HUES6 (cell line): ENCODE results near the gene RUNX1.
"Not testable (repeated sequence)": the region's sequence is repeated elsewhere in the genome, so short reads cannot be mapped to it uniquely, and the experiment has no call there.

ENCODE experiments used
- H3K27ac ChIP-seq: 2 replicates; pipeline ENCODE4 v1.7.0; 2013; ENCODE audit warnings: low read depth, mild to moderate bottlenecking, low read length, inconsistent platforms
- H3K27me3 ChIP-seq: 2 replicates; pipeline ENCODE4 v1.6.1; 2013; ENCODE audit warnings: low read length; ENCODE audit not compliant: control insufficient read depth, insufficient read depth
- H3K36me3 ChIP-seq: 2 replicates; pipeline ENCODE4 v1.6.1; 2013; ENCODE audit warnings: low read length; ENCODE audit not compliant: control insufficient read depth, insufficient read depth
- H3K4me1 ChIP-seq: 2 replicates; pipeline ENCODE4 v1.6.1; 2013; ENCODE audit warnings: low read length; ENCODE audit not compliant: control insufficient read depth, insufficient read depth
- H3K4me3 ChIP-seq: 2 replicates; pipeline ENCODE4 v1.5.1; 2013; ENCODE audit warnings: low read depth, low read length
- H3K9ac ChIP-seq: one replicate; pipeline ENCODE4 v1.6.1; 2013; ENCODE audit warnings: mild to moderate bottlenecking, low read length
- H3K9me3 ChIP-seq: 2 replicates; pipeline ENCODE4 v1.6.1; 2013; ENCODE audit warnings: low read depth, low read length; ENCODE audit not compliant: control insufficient read depth, insufficient read depth

Gene RUNX1

GRCh38 chr21:34966881-34967280, 82.2 kb downstream of the RUNX1 start:
- not testable (repeated sequence) for H3K27ac ChIP-seq, H3K36me3 ChIP-seq, H3K4me3 ChIP-seq, H3K9ac ChIP-seq, H3K27me3 ChIP-seq, H3K9me3 ChIP-seq, H3K4me1 ChIP-seq

- no peaks in the 10 kb centered on the region for H3K9me3 ChIP-seq
- no peak overlapping the region for H3K27ac ChIP-seq
- no peaks in the 10 kb centered on the region for H3K36me3 ChIP-seq
- no peak overlapping the region for H3K4me3 ChIP-seq
- no peaks in the 10 kb centered on the region for H3K27me3 ChIP-seq
- H3K9ac ChIP-seq, result no peak overlapping the region
- 0 out of 2 replicates have a peak, but pooled peaks cover 4% of the 10 kb centered on the region for H3K4me1 ChIP-seq
Observed at GRCh38 chr21:34965200-34966174, 83.6 kb downstream of the RUNX1 start.

- Histone ChIP-seq H3K9me3 (no peaks in the 10 kb centered on the region), H3K4me1 (0 out of 2 replicates have a peak, but pooled peaks cover 4% of the 10 kb centered on the region), H3K36me3 (no peaks in the 10 kb centered on the region), H3K4me3 (no peak overlapping the region), H3K9ac (no peak overlapping the region), H3K27me3 (no peaks in the 10 kb centered on the region), H3K27ac (no peak overlapping the region)
Observed at GRCh38 chr21:34962586-34963222, 86.4 kb downstream of the RUNX1 start.

DNA sequence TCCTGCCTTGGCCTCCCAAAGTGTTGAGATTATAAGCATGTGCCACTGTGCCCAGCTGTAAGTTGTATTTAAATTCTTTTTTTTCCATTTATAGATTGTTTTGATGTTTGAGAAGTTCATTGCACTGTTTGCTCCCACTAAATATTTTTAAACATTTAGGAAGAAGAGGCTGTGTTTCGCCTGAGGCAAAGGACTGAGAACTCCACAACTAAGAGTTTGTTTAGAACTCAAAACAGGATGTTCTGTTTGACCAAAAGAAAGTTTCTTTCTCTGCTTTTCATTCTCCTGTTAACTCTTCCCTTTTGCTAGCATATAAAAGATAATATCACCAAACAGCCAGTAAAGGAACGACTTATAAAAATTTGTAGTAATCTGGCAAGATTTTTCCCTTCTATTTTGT, 87.0 kb downstream of the RUNX1 start:
- Histone ChIP-seq H3K9ac (no peak overlapping the region), H3K27ac (no peak overlapping the region), H3K9me3 (no peaks in the 10 kb centered on the region), H3K36me3 (no peaks in the 10 kb centered on the region), H3K27me3 (no peaks in the 10 kb centered on the region), H3K4me1 (0 out of 2 replicates have a peak, but pooled peaks cover 4% of the 10 kb centered on the region), H3K4me3 (no peak overlapping the region)

- Histone ChIP-seq H3K27ac (no peak overlapping the region), H3K4me3 (no peak overlapping the region), H3K9me3 (no peaks in the 10 kb centered on the region), H3K36me3 (no peaks in the 10 kb centered on the region), H3K27me3 (no peaks in the 10 kb centered on the region), H3K4me1 (0 out of 2 replicates have a peak, but pooled peaks cover 4% of the 10 kb centered on the region), H3K9ac (no peak overlapping the region)
Observed at GRCh38 chr21:34960687-34961086, 88.4 kb downstream of the RUNX1 start.

DNA sequence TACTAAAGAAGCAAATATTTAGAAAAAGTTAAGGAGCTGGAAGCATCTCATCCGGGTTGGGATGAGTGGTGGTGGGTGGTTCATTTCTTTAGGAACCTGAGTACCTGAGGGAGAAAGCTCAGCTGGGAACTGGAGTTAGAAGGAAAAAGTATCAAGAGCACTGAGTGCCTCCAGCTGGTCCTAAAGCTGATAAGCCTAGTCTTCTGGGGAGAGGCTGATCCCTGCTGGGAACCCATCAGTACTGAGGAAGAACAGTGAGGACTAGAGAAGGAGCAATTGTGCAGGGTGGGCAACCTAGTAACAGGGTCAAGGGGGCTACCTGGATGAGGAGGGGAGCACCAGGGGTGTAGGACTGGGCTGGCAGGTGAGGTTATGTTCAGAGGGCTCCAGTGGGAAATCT, 89.5 kb downstream of the RUNX1 start:
- H3K4me1 ChIP-seq, result 0 out of 2 replicates have a peak, but pooled peaks cover 4% of the 10 kb centered on the region
- H3K27ac ChIP-seq, result no peak overlapping the region
- no peak overlapping the region for H3K9ac ChIP-seq
- no peaks in the 10 kb centered on the region for H3K36me3 ChIP-seq
- H3K27me3 ChIP-seq, result no peaks in the 10 kb centered on the region
- no peaks in the 10 kb centered on the region for H3K9me3 ChIP-seq
- no peak overlapping the region for H3K4me3 ChIP-seq

- 0 out of 2 replicates have a peak, but pooled peaks cover 4% of the 10 kb centered on the region for H3K4me1 ChIP-seq
- no peaks in the 10 kb centered on the region for H3K36me3 ChIP-seq
- no peaks in the 10 kb centered on the region for H3K9me3 ChIP-seq
- H3K27ac ChIP-seq, result no peak overlapping the region
- H3K27me3 ChIP-seq, result no peaks in the 10 kb centered on the region
- H3K9ac ChIP-seq, result no peak overlapping the region
- no peak overlapping the region for H3K4me3 ChIP-seq
Observed at GRCh38 chr21:34958040-34958439, 91.1 kb downstream of the RUNX1 start.

DNA sequence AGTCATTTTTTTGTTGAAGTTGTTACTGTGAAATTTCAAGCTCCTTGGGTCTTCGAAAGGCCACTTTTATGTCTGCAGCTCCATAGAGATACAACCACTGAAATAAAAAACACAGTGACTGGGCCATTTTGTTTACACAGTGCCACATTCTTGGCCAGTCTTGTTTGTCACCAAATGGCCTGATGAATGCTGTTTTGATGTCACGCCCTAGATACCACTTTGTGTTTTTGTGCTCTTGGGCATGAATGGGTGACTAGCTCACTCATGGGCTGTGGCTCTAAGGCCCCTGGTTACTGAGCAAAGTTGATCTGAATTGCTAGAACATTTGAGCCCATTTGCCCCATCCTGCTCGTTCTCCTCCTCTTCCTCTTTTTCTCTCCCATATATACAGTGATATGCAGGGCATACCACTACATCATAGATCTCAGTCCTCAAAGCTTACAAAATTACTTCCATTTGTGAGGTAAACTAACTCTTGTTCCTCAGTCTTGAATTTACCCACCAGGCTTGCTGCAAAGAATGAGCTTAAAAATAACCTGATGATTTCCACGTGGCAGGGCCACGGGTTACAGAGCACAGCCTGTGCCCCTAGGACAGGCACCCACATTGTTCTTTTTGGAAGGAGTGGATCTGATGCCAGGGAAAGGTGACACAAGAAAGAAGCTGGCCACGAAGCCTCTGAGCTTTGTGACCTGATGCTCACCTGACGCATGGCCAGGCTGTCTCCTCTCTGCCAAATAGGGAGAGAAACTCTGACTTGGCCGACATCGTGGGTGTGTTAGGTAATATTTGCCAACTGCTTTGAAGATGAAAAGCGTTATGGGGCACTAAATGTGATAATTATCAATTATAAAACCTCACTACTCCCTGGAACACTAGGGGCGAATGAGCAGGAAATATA, 92.4 kb downstream of the RUNX1 start:
- no peak overlapping the region for H3K9ac ChIP-seq
- H3K4me3 ChIP-seq, result no peak overlapping the region
- H3K27me3 ChIP-seq, result no peaks in the 10 kb centered on the region
- no peaks in the 10 kb centered on the region for H3K36me3 ChIP-seq
- no peaks in the 10 kb centered on the region for H3K9me3 ChIP-seq
- H3K27ac ChIP-seq, result no peak overlapping the region
- 0 out of 2 replicates have a peak, but pooled peaks cover 4% of the 10 kb centered on the region for H3K4me1 ChIP-seq

- no peaks in the 10 kb centered on the region for H3K36me3 ChIP-seq
- no peaks in the 10 kb centered on the region for H3K9me3 ChIP-seq
- H3K27me3 ChIP-seq, result no peaks in the 10 kb centered on the region
- H3K9ac ChIP-seq, result no peak overlapping the region
- no peaks in the 10 kb centered on the region for H3K4me1 ChIP-seq
- H3K27ac ChIP-seq, result no peak overlapping the region
- no peak overlapping the region for H3K4me3 ChIP-seq
Observed at GRCh38 chr21:34953950-34954349, 95.2 kb downstream of the RUNX1 start.

DNA sequence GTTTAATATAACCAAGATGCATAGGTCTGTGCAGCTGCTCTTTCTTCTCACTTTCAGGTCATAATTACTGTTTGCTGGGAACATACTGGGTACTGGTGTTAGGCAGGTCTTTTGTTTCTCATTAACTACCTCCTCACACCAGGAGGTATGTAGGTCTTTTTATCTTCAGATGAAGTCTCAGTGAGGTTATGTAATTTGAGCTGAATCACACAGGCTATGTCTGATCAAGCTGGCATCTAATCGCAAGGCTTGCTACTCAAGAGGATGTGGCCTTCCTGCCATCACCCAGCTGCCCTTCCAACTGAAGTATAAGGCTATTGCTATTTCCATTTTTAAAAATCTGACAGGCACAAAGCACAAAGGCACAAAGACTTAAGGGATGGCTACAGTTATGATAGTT, 96.4 kb downstream of the RUNX1 start:
- no peaks in the 10 kb centered on the region for H3K27me3 ChIP-seq
- no peak overlapping the region for H3K4me3 ChIP-seq
- no peaks in the 10 kb centered on the region for H3K36me3 ChIP-seq
- H3K9me3 ChIP-seq, result no peaks in the 10 kb centered on the region
- no peak overlapping the region for H3K27ac ChIP-seq
- H3K4me1 ChIP-seq, result no peaks in the 10 kb centered on the region
- H3K9ac ChIP-seq, result no peak overlapping the region
